ENCODE data around the gene UPF1.

- TF ChIP-seq CTCF (IDR thresholded peaks at IDR 0.05) (no peak), POLR2A (IDR thresholded peaks at IDR 0.05) (no peak)
Measured at GRCh38 chr19:18863843-18864362, 32.1 kb downstream of the UPF1 start.

Data from transverse colon (tissue), 3 donors.